ENCODE measurements around the gene TMEM271.

GRCh38 chr4:525660-526059 lies 50.4 kb downstream of the TMEM271 start:
- TF ChIP-seq CTBP1 (IDR thresholded peaks at IDR 0.05; ENCODE audit: borderline replicate concordance) (no peak), TARDBP (IDR thresholded peaks at IDR 0.05) (no peak), FOXK2 (IDR thresholded peaks at IDR 0.05) (no peak), SP1 (IDR thresholded peaks at IDR 0.05) (no peak)
